Lower leg skin (tissue), 4 donors: ENCODE measurements around the gene BCL11A. TPM values are rescaled to one million over a fixed set of nuclear protein-coding genes. Genes with fewer than 3 reads are reported as not detected.

Source experiments
- DNase-seq, 2 donors: peaks; one replicate each; pipeline ENCODE4 v3.0.0-alpha.2; 2019; ENCODE audit warnings: low spot score in 2 of 2
- H3K4me3 ChIP-seq: fragments of 200-600 bp; sonication (generic); 2 replicates; pipeline ENCODE4 v1.5.1; 2017; ENCODE audit warnings: mild to moderate bottlenecking, low read depth; ENCODE audit not compliant: poor library complexity, severe bottlenecking
- CTCF ChIP-seq, 3 donors: fragments of 450-650 bp; IDR thresholded peaks; one replicate each; pipeline ENCODE4 v1.5.1; 2016; ENCODE audit warnings: antibody characterized with exemption in 3 of 3, mild to moderate bottlenecking in 3 of 3, moderate library complexity in 2 of 3
- POLR2A ChIP-seq, 2 donors: fragments of 450-650 bp; IDR thresholded peaks; one replicate each; pipeline ENCODE4 v1.6.1; 2016 to 2017; ENCODE audit warnings: antibody characterized with exemption in 2 of 2, mild to moderate bottlenecking in 1 of 2, moderate library complexity in 1 of 2
- WGBS, 2 donors: methylation state at CpG; one replicate each; pipeline ENCODE4 v1.1.5; 2018; 5-methylcytosine and 5-hydroxymethylcytosine counted together
- intact Hi-C: fragments of 100-400 bp; cut with DNase I; formaldehyde crosslinking; loops from one replicate; pipeline ENCODE4 v1.15.0; 2023; ENCODE audit warnings: low total_unique reads
- total RNA-seq, 4 donors: library from RNA; depleted of rRNA; stranded (reverse); fragments of >200 nt; gene quantifications; one replicate each; pipeline ENCODE4 v1.1.0, GENCODE V29; 2016

Gene BCL11A
- total RNA-seq, 4 donors from 2014 or later, result 62.8 to 94.4 (median 71.5) TPM

- DNase-seq, result no peak
- no peak overlapping the region for H3K4me3 ChIP-seq
- WGBS, 2 donors, result 75 to 94% methylated on average over 7 of the region's 7 CpGs
- intact Hi-C loops, result no loop called here
- TF ChIP-seq POLR2A (IDR thresholded peaks at IDR 0.05) (no peak), CTCF (IDR thresholded peaks at IDR 0.05) (no peak)
Observed at GRCh38 chr2:60406192-60406591, 147.3 kb downstream of the BCL11A start.

- intact Hi-C loops, result no loop called here
- no peak for TF ChIP-seq CTCF (IDR thresholded peaks at IDR 0.05)
- no peak for TF ChIP-seq POLR2A (IDR thresholded peaks at IDR 0.05)
- H3K4me3 ChIP-seq, result no peak overlapping the region
- 87 to 88% methylated on average over 7 of the region's 7 CpGs for WGBS, 2 donors
- DNase-seq, result no peak
Observed at GRCh38 chr2:60405271-60405919, 148.1 kb downstream of the BCL11A start.

Other genes starting within 250 kb of the BCL11A start
- gene PAPOLG, start 202.6 kb upstream of the BCL11A start, total RNA-seq, result 10 to 100 TPM; 14.4 to 21.6 (median 18.7) TPM